Endothelial cell of umbilical vein (primary cell): Measurements from ENCODE around the gene SNX5.

ENCODE experiments used
- CTCF ChIP-seq, 2 donors: IDR thresholded peaks; 1 replicate in 1 of 2; 2 replicates in 1 of 2; pipeline ENCODE4 v1.5.1; 2011; ENCODE audit warnings: low read length in 2 of 2, mild to moderate bottlenecking in 2 of 2, moderate library complexity in 2 of 2, control low read depth in 1 of 2, inconsistent platforms in 1 of 2, low read depth in 1 of 2; ENCODE audit not compliant: insufficient read depth in 1 of 2; ENCODE audit errors: extremely low read depth in 1 of 2
- EZH2 ChIP-seq: IDR thresholded peaks from 2 replicates; pipeline ENCODE4 v1.6.1; 2012; ENCODE audit warnings: borderline replicate concordance, low read depth, mild to moderate bottlenecking, moderate library complexity, low read length, inconsistent platforms; ENCODE audit not compliant: severe bottlenecking
- FOS ChIP-seq: IDR thresholded peaks from 2 replicates; pipeline ENCODE4 v1.6.1; 2011; ENCODE audit warnings: mild to moderate bottlenecking, low read length, moderate library complexity, borderline replicate concordance; ENCODE audit not compliant: insufficient read depth
- GATA2 ChIP-seq: IDR thresholded peaks from 2 replicates; pipeline ENCODE4 v1.7.0; 2011; ENCODE audit warnings: low read depth, mild to moderate bottlenecking, moderate library complexity, mixed read lengths, low read length; ENCODE audit not compliant: insufficient read length, insufficient read depth
- JUN ChIP-seq: IDR thresholded peaks from 2 replicates; pipeline ENCODE4 v1.6.1; 2011; ENCODE audit warnings: borderline replicate concordance, low read depth; ENCODE audit not compliant: insufficient read length, insufficient read depth
- MAX ChIP-seq: IDR thresholded peaks from 2 replicates; pipeline ENCODE4 v1.6.1; 2011; ENCODE audit not compliant: insufficient read depth, insufficient read length
- MYC ChIP-seq: IDR thresholded peaks from one replicate; pipeline ENCODE4 v1.6.1; 2011; ENCODE audit warnings: mild to moderate bottlenecking, low read depth, low read length
- POLR2A ChIP-seq: IDR thresholded peaks from 2 replicates; pipeline ENCODE4 v1.6.1; 2012; ENCODE audit warnings: low read depth, mild to moderate bottlenecking, control low read depth, low read length
- POLR2AphosphoS5 ChIP-seq: IDR thresholded peaks from 2 replicates; pipeline ENCODE4 v1.6.1; 2012; ENCODE audit warnings: low read depth, mild to moderate bottlenecking, control low read depth, low read length, moderate library complexity; ENCODE audit not compliant: insufficient read depth

GRCh38 chr20:18016772-18017171 lies 48.2 kb upstream of the SNX5 start:
- TF ChIP-seq CTCF (IDR thresholded peaks at IDR 0.05; ENCODE audit: extremely low read depth in 1 of 2, insufficient read depth in 1 of 2, low read depth in 1 of 2, low read length in 2 of 2) (no peak), POLR2A (no peak), POLR2AphosphoS5 (no peak), GATA2 (no peak), MYC (no peak), MAX (no peak), EZH2 (no peak), JUN (no peak), FOS (no peak)
